ENCODE results near the gene CARMIL3.
"Not testable (repeated sequence)": the region's sequence is repeated elsewhere in the genome, so short reads cannot be mapped to it uniquely, and the experiment has no call there.

CARMIL3 gene

GRCh38 chr14:24103451-24103850 is 51.6 kb downstream of the CARMIL3 start:
- DNase-seq (ENCODE audit: low read depth) = no peak
- H3K4me3 ChIP-seq (ENCODE audit: low read depth, low read length) = no peak overlapping the region
- no peak for TF ChIP-seq CTCF (IDR thresholded peaks at IDR 0.05; ENCODE audit: low read depth, low read length, missing control alignments)

- DNase-seq (ENCODE audit: low read depth); H3K4me3 ChIP-seq (ENCODE audit: low read depth, low read length): not testable (repeated sequence)
Measured at GRCh38 chr14:24105609-24106239, 53.9 kb downstream of the CARMIL3 start.

GRCh38 chr14:24106672-24107271 is 55.0 kb downstream of the CARMIL3 start:
- no peak for TF ChIP-seq CTCF (IDR thresholded peaks at IDR 0.05; ENCODE audit: low read depth, low read length, missing control alignments)
- DNase-seq (ENCODE audit: low read depth) = no peak
- no peak overlapping the region for H3K4me3 ChIP-seq (ENCODE audit: low read depth, low read length)

- TF ChIP-seq CTCF (IDR thresholded peaks at IDR 0.05; ENCODE audit: low read depth, low read length, missing control alignments) = no peak
- H3K4me3 ChIP-seq (ENCODE audit: low read depth, low read length) = no peak overlapping the region
- no peak for DNase-seq (ENCODE audit: low read depth)
Measured at GRCh38 chr14:24108336-24108874, 56.6 kb downstream of the CARMIL3 start.

- H3K4me3 ChIP-seq (ENCODE audit: low read depth, low read length) = no peak overlapping the region
- no peak for DNase-seq (ENCODE audit: low read depth)
- no peak for TF ChIP-seq CTCF (IDR thresholded peaks at IDR 0.05; ENCODE audit: low read depth, low read length, missing control alignments)
Measured at GRCh38 chr14:24110060-24110459, 58.3 kb downstream of the CARMIL3 start.

- no peak overlapping the region for H3K4me3 ChIP-seq (ENCODE audit: low read depth, low read length)
- no peak for TF ChIP-seq CTCF (IDR thresholded peaks at IDR 0.05; ENCODE audit: low read depth, low read length, missing control alignments)
Measured at GRCh38 chr14:24110523-24110922, 58.7 kb downstream of the CARMIL3 start.

GRCh38 chr14:24113379-24113800 is 61.6 kb downstream of the CARMIL3 start:
- TF ChIP-seq CTCF (IDR thresholded peaks at IDR 0.05; ENCODE audit: low read depth, low read length, missing control alignments) = no peak
- no peak for DNase-seq (ENCODE audit: low read depth)
- H3K4me3 ChIP-seq (ENCODE audit: low read depth, low read length) = peak overlapping the region; percentile 75

More at GRCh38 chr14:24110523-24110922, 58.7 kb downstream of the CARMIL3 start:
- no peak for DNase-seq (ENCODE audit: low read depth)

Data from GM12864 (cell line).